Neural crest cell (in vitro differentiated cells): ENCODE data around the gene MRPL53. TPM values are rescaled to one million over a fixed set of nuclear protein-coding genes. Genes with fewer than 3 reads are reported as not detected.
"Not testable (repeated sequence)": the region's sequence is repeated elsewhere in the genome, so short reads cannot be mapped to it uniquely, and the experiment has no call there.

Experiments used
- DNase-seq: peaks from one replicate; pipeline ENCODE4 v3.0.0; 2021; ENCODE audit warnings: low read depth, mixed read lengths, low spot score
- H3K27ac Mint-ChIP-seq: one replicate; pipeline ENCODE4 v1.8.0; 2021; ENCODE audit warnings: mild to moderate bottlenecking, mixed read lengths; ENCODE audit not compliant: unreplicated experiment
- H3K27me3 Mint-ChIP-seq: 2 replicates; pipeline ENCODE4 v1.8.0; 2021; ENCODE audit warnings: low read depth, mild to moderate bottlenecking, mixed read lengths
- H3K36me3 Mint-ChIP-seq: 2 replicates; pipeline ENCODE4 v1.8.0; 2021; ENCODE audit warnings: low read depth, mild to moderate bottlenecking, mixed read lengths
- H3K4me1 Mint-ChIP-seq: 2 replicates; pipeline ENCODE4 v1.8.0; 2021; ENCODE audit warnings: mixed read lengths
- H3K4me3 Mint-ChIP-seq: one replicate; pipeline ENCODE4 v1.8.0; 2021; ENCODE audit warnings: mild to moderate bottlenecking, mixed read lengths
- H3K9me3 Mint-ChIP-seq: 2 replicates; pipeline ENCODE4 v1.8.0; 2021; ENCODE audit warnings: mixed read lengths
- total RNA-seq: library from RNA; stranded (reverse); gene quantifications from 2 replicates; pipeline ENCODE4 v1.2.1, GENCODE V29; 2021
- TF ChIP-seq, protein P1 (sequence below): fragments of 200-600 bp; sonication (generic); conservative IDR thresholded peaks from 2 replicates; pipeline ENCODE4 v1.5.0; 2021; ENCODE audit warnings: antibody characterized with exemption, mild to moderate bottlenecking

Gene MRPL53
- total RNA-seq, 1 donor from 2014 or later, result 72.4 TPM

GRCh38 chr2:74488643-74489481 is 16.4 kb upstream of the MRPL53 start:
- Mint-ChIP-seq H3K27ac (no peak overlapping the region), H3K4me1 (no peaks in the 10 kb centered on the region), H3K27me3 (no peaks in the 10 kb centered on the region), H3K36me3 (peaks cover 5% of the 10 kb centered on the region), H3K9me3 (no peaks in the 10 kb centered on the region), H3K4me3 (no peak overlapping the region)
- TF ChIP-seq, protein P1, sequence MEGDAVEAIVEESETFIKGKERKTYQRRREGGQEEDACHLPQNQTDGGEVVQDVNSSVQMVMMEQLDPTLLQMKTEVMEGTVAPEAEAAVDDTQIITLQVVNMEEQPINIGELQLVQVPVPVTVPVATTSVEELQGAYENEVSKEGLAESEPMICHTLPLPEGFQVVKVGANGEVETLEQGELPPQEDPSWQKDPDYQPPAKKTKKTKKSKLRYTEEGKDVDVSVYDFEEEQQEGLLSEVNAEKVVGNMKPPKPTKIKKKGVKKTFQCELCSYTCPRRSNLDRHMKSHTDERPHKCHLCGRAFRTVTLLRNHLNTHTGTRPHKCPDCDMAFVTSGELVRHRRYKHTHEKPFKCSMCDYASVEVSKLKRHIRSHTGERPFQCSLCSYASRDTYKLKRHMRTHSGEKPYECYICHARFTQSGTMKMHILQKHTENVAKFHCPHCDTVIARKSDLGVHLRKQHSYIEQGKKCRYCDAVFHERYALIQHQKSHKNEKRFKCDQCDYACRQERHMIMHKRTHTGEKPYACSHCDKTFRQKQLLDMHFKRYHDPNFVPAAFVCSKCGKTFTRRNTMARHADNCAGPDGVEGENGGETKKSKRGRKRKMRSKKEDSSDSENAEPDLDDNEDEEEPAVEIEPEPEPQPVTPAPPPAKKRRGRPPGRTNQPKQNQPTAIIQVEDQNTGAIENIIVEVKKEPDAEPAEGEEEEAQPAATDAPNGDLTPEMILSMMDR, result no peak
- DNase-seq, result no peak

DNA sequence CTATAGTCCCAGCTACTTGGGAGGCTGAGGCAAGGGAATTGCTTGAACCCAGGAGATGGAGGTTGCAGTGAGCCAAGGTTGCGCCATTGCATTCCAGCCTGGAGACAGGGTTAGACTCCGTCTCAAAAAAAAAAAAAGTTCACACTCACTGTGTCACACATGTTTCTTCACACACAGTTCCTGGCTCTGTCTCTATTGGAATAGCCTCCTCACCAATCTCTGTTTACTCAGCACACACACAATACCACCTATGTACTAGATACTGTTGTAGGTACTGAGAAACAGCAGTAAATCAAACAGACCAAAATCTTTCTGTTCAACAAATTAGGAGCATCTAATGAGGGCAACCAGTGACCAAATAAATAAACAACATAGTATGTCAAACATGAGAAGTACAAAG is 13.7 kb upstream of the MRPL53 start:
- no peak overlapping the region for H3K27ac Mint-ChIP-seq
- no peak overlapping the region for H3K4me3 Mint-ChIP-seq
- H3K27me3 Mint-ChIP-seq, result no peaks in the 10 kb centered on the region
- H3K4me1 Mint-ChIP-seq, result peaks cover 19% of the 10 kb centered on the region
- no peak for DNase-seq
- H3K9me3 Mint-ChIP-seq, result no peaks in the 10 kb centered on the region
- TF ChIP-seq, protein P1, result no peak
- peaks cover 2% of the 10 kb centered on the region for H3K36me3 Mint-ChIP-seq

DNA sequence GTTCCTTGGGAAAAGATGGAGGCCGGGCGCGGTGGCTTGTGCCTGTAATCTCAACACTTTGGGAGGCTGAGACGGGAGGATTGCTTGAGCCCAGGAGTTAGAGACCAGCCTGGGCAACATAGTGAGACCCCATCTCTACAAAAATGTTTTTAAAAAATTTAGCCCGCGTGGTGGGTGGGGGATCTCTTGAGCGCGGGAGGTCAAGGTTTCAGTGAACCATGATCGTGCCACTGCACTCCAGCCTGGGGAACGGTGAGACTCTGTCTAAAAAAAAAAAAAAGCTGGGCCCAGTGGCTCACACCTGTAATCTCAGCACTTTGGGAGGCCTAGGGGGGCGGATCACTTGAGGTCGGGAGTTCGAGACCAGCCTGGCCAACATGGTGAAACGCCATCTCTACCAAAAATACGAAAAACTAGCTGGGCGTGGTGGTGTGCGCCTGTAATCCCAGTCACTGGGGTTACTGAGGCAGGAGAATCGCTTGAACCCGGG is 11.2 kb upstream of the MRPL53 start:
- H3K27ac Mint-ChIP-seq, DNase-seq, H3K36me3 Mint-ChIP-seq, H3K9me3 Mint-ChIP-seq, H3K27me3 Mint-ChIP-seq: not testable (repeated sequence)
- H3K4me3 Mint-ChIP-seq, result peak overlapping the region; percentile 100
- H3K4me1 Mint-ChIP-seq, result peaks cover 29% of the 10 kb centered on the region

GRCh38 chr2:74482801-74483674 is 10.6 kb upstream of the MRPL53 start, which contains the start of the genes CCDC142 and TTC31:
TSS of gene CCDC142 (minus strand) at chr2:74482998. CDS start at chr2:74482837, 161 bp downstream.
TSS of gene TTC31 (plus strand) at chr2:74483081. CDS start at chr2:74483096, 15 bp downstream.
- TF ChIP-seq, protein P1, result peak; percentile 95
- Mint-ChIP-seq H3K27ac (peak within 1 kb of the TSS; percentile 99), H3K27me3 (no peaks in the 10 kb centered on the region), H3K4me3 (peak within 1 kb of the TSS; percentile 100), H3K4me1 (peaks cover 29% of the 10 kb centered on the region), H3K36me3 (no peaks in the 10 kb centered on the region), H3K9me3 (no peaks in the 10 kb centered on the region)
- peak; percentile 93 for DNase-seq

GRCh38 chr2:74481961-74482800 is 9.7 kb upstream of the MRPL53 start:
- Mint-ChIP-seq H3K36me3 (peaks cover 4% of the 10 kb centered on the region), H3K4me1 (peaks cover 29% of the 10 kb centered on the region), H3K27me3 (no peaks in the 10 kb centered on the region), H3K4me3 (peak overlapping the region; percentile 100), H3K9me3 (no peaks in the 10 kb centered on the region), H3K27ac (peak overlapping the region; percentile 99)
- no peak for DNase-seq
- TF ChIP-seq, protein P1, result no peak
